ENCODE results near the gene CXCL13.
"Not testable (repeated sequence)": the region's sequence is repeated elsewhere in the genome, so short reads cannot be mapped to it uniquely, and the experiment has no call there.

Gene CXCL13, protein sequence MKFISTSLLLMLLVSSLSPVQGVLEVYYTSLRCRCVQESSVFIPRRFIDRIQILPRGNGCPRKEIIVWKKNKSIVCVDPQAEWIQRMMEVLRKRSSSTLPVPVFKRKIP

GRCh38 chr4:77605210-77605902 is at the start of gene CXCL13:
Gene CXCL13, plus strand, starts transcription at chr4:77605820. Its CDS starts 46 bp downstream, at chr4:77605866.
- DNase-seq = no peak

DNA sequence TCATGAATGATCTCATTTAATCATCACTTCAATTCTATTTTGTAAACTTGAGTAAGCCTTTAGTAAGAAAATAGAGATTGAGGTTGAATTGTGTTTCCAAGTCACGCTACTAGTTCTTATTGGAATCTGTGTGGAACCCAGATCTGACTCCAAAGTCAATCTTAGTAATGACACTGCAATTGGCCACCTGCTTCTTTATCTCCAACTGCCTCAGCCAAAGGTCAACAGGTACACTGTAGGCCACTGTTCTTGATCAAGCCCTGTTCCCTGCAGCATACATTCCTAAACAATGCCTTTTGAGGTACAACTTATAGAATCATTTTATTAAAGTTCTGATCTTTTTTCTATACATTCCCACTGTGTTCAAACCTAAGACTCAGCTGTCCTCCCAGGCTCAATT is 45.5 kb upstream of the CXCL13 start:
- no peak for DNase-seq

- DNase-seq = not testable (repeated sequence)
Measured at GRCh38 chr4:77561720-77562119, 43.9 kb upstream of the CXCL13 start.

GRCh38 chr4:77564231-77564630 is 41.4 kb upstream of the CXCL13 start:
- DNase-seq = no peak

DNA sequence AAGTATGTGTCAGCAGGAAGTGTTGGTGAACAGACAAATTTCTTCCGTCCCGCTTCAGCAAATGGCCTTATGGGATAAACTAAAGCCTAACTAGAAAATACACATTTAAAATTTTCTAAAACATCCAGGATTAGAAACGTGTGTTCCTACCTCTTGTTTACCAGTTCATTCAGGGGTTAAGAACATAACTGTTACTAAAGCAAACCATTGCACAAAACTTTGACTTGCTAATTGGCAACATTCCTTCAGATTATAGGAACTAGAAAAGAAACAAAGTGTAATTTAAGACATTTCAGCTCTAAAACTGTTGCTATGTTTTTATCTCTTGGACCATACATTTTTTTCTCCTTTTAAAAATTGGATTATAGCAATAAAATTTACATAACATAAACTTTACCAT is 39.5 kb upstream of the CXCL13 start:
- no peak for DNase-seq

DNA sequence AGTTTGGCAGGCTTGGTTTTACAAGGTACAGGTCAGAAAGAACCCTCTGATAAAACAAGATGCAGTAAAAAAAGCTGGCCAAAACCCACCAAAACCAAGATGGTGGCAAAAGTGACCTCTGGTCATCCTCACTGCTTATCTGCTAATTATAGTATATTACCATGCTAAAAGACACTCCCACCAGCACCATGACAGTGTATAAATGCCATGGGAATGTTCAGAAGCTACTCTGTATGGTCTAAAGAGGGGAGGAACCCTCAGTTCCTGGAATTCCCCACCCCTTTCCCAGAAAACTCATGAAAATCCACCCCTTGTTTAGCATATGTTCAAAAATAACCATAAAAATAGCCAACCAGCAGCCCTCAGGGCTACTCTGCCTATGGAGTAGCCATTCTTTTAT is 38.1 kb upstream of the CXCL13 start:
- no peak for DNase-seq

DNA sequence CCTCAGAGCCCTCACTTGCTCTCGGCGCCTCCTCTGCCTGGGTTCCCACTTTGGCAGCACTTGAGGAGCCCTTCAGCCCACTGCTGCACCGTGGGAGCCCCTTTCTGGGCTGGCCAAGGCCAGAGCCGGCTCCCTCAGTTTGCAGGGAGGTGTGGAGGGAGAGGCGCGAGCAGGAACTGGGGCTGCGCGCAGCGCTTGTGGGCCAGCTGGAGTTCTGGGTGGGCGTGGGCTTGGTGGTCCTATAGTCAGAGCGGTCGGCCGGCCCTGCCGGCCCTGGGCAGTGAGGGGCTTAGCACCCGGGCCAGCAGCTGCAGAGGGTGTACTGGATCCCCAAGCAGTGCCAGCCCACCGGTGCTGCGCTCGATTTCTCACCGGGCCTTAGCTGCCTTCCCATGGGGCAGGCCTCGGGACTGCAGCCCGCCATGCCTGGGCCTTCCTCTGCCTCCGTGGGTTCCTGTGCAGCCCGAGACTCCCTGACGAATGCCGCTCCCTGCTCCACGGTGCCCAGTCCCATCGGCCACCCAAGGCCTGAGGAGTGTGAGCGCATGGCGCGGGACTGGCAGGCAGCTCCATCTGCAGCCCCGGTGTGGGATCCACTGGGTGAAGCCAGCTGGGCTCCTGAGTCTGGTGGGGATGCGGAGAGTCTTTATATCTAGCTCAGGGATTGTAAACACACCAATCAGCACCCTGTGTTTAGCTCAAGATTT is 35.0 kb upstream of the CXCL13 start:
- DNase-seq = not testable (repeated sequence)

GRCh38 chr4:77576351-77576750 is 29.3 kb upstream of the CXCL13 start:
- DNase-seq = no peak

- no peak for DNase-seq
Measured at GRCh38 chr4:77578145-77578544, 27.5 kb upstream of the CXCL13 start.

DNA sequence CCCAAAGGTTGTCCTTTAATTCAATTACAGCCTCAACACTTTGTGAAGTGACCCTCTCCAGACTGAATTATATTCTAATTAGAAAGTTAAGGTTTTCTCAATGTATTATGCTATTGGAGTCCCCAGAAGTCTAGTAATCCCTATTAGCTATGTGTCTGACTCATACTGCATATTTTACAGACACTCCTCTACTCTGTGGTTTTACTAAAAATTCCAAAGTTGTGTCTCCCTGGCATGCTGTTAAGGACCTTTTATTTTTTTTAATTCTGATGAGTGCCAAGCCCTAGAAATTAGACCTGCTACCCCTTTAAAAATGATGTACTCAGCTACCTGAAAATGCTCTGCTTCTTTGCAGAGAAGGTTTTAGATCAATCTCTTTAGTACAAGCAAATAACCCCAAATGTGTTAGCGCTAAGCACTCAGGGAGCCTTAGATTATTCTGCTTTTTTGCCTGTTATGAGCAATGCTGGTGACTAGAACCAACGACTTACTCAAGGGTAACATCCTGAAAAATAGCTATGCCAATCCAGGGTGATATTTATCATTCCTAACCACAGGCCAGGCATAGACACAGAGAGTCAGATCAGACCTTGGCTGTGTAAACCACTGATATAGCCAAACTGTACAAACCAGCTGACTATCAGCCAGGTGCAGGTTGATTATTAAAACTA is 26.1 kb upstream of the CXCL13 start:
- no peak for DNase-seq

- no peak for DNase-seq
Measured at GRCh38 chr4:77581724-77582123, 23.9 kb upstream of the CXCL13 start.

DNA sequence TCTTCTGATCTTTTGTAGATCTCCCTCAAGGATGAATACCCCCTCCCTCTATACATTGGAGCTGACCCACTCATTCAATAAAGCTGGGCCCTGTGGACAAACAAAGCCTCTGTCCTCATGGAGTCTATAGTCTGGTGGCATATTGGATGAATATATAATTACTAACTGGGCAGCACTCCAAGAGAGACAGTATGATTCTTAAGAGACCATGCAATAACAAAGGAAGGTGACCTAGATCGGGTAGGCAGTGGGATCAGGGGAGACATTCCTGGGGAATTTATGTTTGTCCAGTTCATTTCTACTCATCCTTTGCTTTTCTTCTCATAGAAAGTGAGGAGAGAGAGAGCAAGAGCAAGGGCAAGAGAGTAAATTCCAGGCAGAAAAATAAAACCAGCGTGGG is 23.5 kb upstream of the CXCL13 start:
- no peak for DNase-seq

- DNase-seq = no peak
Measured at GRCh38 chr4:77582711-77583110, 22.9 kb upstream of the CXCL13 start.

DNA sequence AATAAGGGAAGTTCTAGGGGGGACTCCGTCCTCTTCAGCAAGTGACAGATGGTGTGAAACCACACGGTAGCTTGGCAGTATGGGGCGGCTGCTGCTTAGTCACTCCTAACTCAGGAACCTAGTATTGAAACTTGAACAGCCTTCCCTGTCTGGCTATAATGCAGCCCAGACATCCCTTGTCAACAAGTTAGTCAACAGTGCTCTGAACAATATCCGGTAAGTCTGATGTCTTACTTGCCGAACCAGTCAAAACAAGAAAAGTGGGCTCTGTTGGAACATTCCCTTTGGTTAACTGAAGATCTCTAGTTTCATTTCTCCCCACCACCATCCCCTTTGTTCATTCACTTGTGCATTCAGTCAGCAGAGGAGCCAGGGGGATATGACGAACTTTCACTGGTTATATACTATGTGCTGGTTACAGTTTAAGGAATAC is 18.7 kb upstream of the CXCL13 start:
- DNase-seq = no peak

DNA sequence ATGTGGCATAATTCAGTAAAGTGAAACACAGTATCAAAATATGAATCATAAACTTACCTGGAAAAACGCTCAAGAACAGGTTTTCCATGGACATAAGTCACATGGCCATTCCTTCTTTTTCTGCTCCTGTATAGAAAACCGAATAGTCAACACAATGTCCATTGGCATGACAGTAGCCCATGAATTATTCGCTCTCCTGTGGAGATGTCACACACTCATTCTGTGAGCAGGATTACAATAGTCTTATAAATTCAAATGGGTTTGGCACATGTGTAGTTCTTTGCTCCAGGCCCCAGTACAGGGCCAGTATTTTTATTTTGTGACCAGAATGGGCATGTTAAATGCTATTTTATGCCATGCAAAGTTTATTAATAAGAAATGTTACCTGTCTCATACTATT is 15.1 kb upstream of the CXCL13 start:
- no peak for DNase-seq

GRCh38 chr4:77591532-77591931 is 14.1 kb upstream of the CXCL13 start:
- DNase-seq = no peak

- no peak for DNase-seq
Measured at GRCh38 chr4:77593101-77593500, 12.5 kb upstream of the CXCL13 start.

GRCh38 chr4:77593993-77594392 is 11.6 kb upstream of the CXCL13 start:
- DNase-seq = no peak

- no peak for DNase-seq
Measured at GRCh38 chr4:77595364-77595973, 10.2 kb upstream of the CXCL13 start.

DNA sequence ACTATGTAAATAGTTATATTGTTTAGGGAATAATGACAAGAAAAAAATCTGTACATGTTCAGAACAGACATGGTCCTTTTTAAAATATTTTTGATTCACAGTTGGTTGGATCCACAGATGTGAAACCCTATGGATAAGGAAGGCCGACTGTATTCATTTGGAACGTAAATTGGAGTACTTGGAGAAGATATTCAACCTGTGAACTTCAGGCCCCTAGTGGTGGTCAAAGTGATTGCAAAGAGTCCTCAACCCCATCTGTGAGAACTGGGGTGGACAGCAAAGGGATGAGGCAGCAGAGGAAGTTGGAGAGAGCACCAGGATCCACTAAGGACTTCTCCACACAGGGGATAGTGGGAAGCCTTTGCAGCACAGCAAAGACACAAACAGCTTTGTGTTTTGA is 6.2 kb upstream of the CXCL13 start:
- peak; percentile 23 to 24 for DNase-seq

DNA sequence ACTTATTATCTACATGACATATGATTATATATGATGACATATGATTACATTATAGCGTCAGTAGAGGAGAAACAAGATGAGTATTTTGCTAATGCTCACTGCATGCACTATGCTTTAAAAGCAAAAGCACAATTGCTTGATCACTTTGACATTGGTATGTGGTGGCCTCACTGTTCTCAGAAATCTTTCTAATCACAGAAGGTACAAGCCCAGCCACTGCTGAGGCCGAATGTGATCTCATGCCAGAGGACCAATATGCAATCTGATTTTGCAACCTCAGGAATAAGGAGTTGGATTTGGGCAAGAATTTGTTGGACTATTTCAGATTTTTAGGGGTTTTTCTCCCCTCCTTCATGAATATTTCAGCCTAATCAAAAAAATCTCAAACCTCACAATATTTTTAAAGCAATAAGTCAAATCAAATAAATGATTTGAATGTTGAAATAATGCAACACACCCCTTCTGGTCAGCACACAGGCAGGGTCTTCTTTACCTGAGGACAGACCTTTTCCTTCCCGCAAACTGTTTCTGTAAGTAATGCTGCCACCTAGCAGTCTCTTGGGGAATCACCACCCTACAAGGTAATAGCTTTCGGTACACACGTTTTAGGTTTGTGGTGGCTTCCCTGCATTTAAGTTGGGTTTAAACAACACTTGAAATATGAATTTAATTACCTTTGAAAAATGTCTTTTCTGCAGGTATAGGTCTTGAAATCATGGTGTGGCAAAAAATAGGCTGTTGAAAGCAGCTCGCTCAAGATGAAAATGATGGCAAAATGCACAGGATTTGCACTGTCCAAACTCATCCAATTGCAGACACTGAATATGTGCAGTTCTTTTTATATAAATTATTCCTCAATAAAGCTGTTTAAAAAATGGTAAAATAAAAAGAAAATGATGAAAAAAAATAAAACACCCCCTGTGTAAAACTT is 4.8 kb upstream of the CXCL13 start:
- peak in 1 of 2 experiments; percentile 10 for DNase-seq

DNA sequence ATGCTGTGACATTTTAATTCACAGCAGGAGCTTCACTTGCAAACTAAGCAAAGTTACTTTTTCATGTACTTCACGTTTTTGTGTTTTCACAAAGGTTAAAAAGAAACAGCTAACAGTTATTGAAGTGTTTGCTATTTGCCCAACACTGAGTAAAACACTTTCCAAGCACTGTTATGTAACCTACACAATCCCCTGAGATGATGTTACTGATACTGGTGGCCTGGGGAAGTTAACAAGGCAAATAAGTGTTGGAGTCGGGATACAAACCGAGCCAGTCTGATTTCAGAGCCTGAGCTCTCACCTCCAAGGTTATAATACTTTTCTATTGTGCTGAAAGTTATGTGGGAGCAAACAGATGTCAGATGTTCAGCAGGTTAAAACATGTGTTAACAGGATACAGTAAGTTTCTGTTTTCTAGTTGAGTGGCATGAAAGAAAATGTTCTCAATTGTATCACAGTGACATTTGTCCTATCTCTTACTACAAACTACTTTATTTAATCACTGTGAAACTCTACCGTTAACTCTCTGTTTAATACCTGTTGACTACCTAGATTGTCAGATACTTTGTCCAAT is 3.9 kb upstream of the CXCL13 start:
- no peak for DNase-seq

Data from AML-193 (cell line).